GM12891 (cell line): ENCODE data around the gene MYO15A.

ENCODE experiments used
- DNase-seq: peaks from one replicate; pipeline ENCODE4 v3.0.0; 2011; ENCODE audit warnings: low spot score; ENCODE audit not compliant: insufficient read length
- FAIRE-seq: peaks from 2 replicates; lab custom pipeline; 2011; peaks lifted over from hg19 to GRCh38; lab: Jason Lieb, UNC
- PAX5 ChIP-seq: IDR thresholded peaks from 2 replicates; pipeline ENCODE4 v1.6.1; 2011; ENCODE audit warnings: low read length, moderate library complexity, mild to moderate bottlenecking; ENCODE audit not compliant: insufficient read depth, severe bottlenecking
- POLR2A ChIP-seq: IDR thresholded peaks from 2 replicates; pipeline ENCODE4 v1.6.1; 2011; ENCODE audit warnings: low read depth, low read length, control low read depth
- POLR2AphosphoS5 ChIP-seq: IDR thresholded peaks from 2 replicates; pipeline ENCODE4 v1.6.1; 2011; ENCODE audit warnings: low read depth, low read length, control low read depth
- POU2F2 ChIP-seq: IDR thresholded peaks from 2 replicates; pipeline ENCODE4 v1.6.1; 2011; ENCODE audit warnings: low read depth, mild to moderate bottlenecking, control low read depth, low read length, moderate library complexity
- SPI1 ChIP-seq: IDR thresholded peaks from 2 replicates; pipeline ENCODE4 v1.6.1; 2011; ENCODE audit warnings: low read depth, low read length, control low read depth
- TAF1 ChIP-seq: IDR thresholded peaks from 2 replicates; pipeline ENCODE4 v1.6.1; 2011; ENCODE audit warnings: low read depth, low read length, control low read depth

Gene MYO15A

GRCh38 chr17:18101828-18102227 lies 6.7 kb upstream of the MYO15A start:
- no peak for DNase-seq
- no peak for TF ChIP-seq SPI1
- no peak for TF ChIP-seq TAF1
- TF ChIP-seq POLR2A = no peak
- TF ChIP-seq POU2F2 = no peak
- no peak for TF ChIP-seq PAX5
- no peak for TF ChIP-seq POLR2AphosphoS5
- FAIRE-seq = no peak

- no peak for FAIRE-seq
- DNase-seq = no peak
- TF ChIP-seq SPI1 (no peak), POLR2AphosphoS5 (no peak), PAX5 (no peak), TAF1 (no peak), POLR2A (no peak), POU2F2 (no peak)
Measured at GRCh38 chr17:18102640-18103039, 5.9 kb upstream of the MYO15A start.

- no peak for FAIRE-seq
- no peak for TF ChIP-seq POLR2A
- TF ChIP-seq POU2F2 = no peak
- TF ChIP-seq TAF1 = no peak
- TF ChIP-seq PAX5 = no peak
- no peak for DNase-seq
Measured at GRCh38 chr17:18105027-18105426, 3.5 kb upstream of the MYO15A start.

GRCh38 chr17:18105595-18105994 lies 3.0 kb upstream of the MYO15A start:
- no peak for TF ChIP-seq PAX5
- TF ChIP-seq SPI1 = no peak
- TF ChIP-seq POLR2AphosphoS5 = no peak
- no peak for TF ChIP-seq TAF1
- TF ChIP-seq POU2F2 = no peak
- TF ChIP-seq POLR2A = no peak
- no peak for FAIRE-seq
- no peak for DNase-seq

GRCh38 chr17:18106211-18106610 lies 2.3 kb upstream of the MYO15A start:
- TF ChIP-seq PAX5 = no peak
- TF ChIP-seq POLR2AphosphoS5 = no peak
- no peak for TF ChIP-seq POU2F2
- no peak for TF ChIP-seq POLR2A
- TF ChIP-seq SPI1 = no peak
- no peak for TF ChIP-seq TAF1
- no peak for FAIRE-seq

GRCh38 chr17:18107061-18107790 lies 1.3 kb upstream of the MYO15A start:
- no peak for TF ChIP-seq PAX5
- no peak for TF ChIP-seq SPI1
- no peak for TF ChIP-seq TAF1
- TF ChIP-seq POLR2AphosphoS5 = no peak
- TF ChIP-seq POLR2A = no peak
- TF ChIP-seq POU2F2 = no peak
- FAIRE-seq (no peak), DNase-seq (no peak)

More at GRCh38 chr17:18106211-18106610, 2.3 kb upstream of the MYO15A start:
- no peak for DNase-seq

- TF ChIP-seq SPI1 (no peak), TAF1 (no peak)
- DNase-seq = no peak
- FAIRE-seq = no peak
Measured at GRCh38 chr17:18107971-18108370, 585 bp upstream of the MYO15A start.

- TF ChIP-seq POLR2AphosphoS5 (no peak), PAX5 (no peak), POLR2A (no peak), POU2F2 (no peak), TAF1 (no peak), SPI1 (no peak)
- DNase-seq = no peak
- FAIRE-seq = no peak
Measured at GRCh38 chr17:18109935-18110485, 1.5 kb downstream of the MYO15A start.

- TF ChIP-seq PAX5 (no peak), SPI1 (no peak), POU2F2 (no peak), TAF1 (no peak), POLR2AphosphoS5 (no peak), POLR2A (no peak)
- DNase-seq (no peak), FAIRE-seq (no peak)
Measured at GRCh38 chr17:18110636-18111145, 2.1 kb downstream of the MYO15A start.

- FAIRE-seq = no peak
- TF ChIP-seq POU2F2 (no peak), POLR2A (no peak), PAX5 (no peak), TAF1 (no peak), SPI1 (no peak), POLR2AphosphoS5 (no peak)
- no peak for DNase-seq
Measured at GRCh38 chr17:18111330-18111971, 2.9 kb downstream of the MYO15A start.
